GM10248 (cell line): Measurements from ENCODE around the gene FAM174C.

Experiments used
- CTCF ChIA-PET: fragments of 300-600 bp; sonication (Branson Sonifier 250); formaldehyde crosslinking; extraction: SDS; loops from one replicate; lab custom pipeline; 2021; ENCODE audit warnings: antibody characterized with exemption; lab: Yijun Ruan, JAX
- POLR2A ChIA-PET: fragments of 350-650 bp; sonication (Branson Sonifier 250); formaldehyde crosslinking; extraction: SDS; loops from one replicate; lab custom pipeline; 2020; ENCODE audit warnings: antibody characterized with exemption; lab: Yijun Ruan, JAX
- DNase-seq: peaks from one replicate; pipeline ENCODE4 v3.0.0; 2012; ENCODE audit errors: extremely low spot score
- TF ChIP-seq, protein P1 (sequence below): IDR thresholded peaks from 2 replicates; pipeline ENCODE4 v1.5.1; 2012; ENCODE audit warnings: mild to moderate bottlenecking, low read depth; ENCODE audit errors: extremely low read depth, missing control alignments, control extremely low read depth

The FAM174C gene

DNA sequence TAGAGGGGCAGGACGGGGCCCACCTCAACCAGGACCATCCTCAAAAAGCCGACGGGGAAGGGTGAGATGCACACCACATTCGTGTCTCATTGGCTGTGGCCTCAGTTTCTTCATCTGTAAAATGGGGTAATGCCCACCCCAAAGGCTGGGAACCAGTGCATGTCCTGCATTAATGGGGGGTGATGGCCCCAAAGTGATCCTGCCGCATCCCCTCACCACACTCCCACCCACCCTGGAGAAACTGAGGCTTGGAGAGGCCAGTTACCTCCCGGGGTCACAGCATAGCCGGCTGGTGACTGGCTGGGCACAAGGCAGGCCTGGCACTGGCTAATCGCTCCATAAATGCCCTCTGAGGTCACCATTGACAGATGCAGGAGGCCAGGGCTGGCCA lies 27.6 kb upstream of the FAM174C start:
- TF ChIP-seq, protein P1, sequence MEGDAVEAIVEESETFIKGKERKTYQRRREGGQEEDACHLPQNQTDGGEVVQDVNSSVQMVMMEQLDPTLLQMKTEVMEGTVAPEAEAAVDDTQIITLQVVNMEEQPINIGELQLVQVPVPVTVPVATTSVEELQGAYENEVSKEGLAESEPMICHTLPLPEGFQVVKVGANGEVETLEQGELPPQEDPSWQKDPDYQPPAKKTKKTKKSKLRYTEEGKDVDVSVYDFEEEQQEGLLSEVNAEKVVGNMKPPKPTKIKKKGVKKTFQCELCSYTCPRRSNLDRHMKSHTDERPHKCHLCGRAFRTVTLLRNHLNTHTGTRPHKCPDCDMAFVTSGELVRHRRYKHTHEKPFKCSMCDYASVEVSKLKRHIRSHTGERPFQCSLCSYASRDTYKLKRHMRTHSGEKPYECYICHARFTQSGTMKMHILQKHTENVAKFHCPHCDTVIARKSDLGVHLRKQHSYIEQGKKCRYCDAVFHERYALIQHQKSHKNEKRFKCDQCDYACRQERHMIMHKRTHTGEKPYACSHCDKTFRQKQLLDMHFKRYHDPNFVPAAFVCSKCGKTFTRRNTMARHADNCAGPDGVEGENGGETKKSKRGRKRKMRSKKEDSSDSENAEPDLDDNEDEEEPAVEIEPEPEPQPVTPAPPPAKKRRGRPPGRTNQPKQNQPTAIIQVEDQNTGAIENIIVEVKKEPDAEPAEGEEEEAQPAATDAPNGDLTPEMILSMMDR, result no peak
- DNase-seq, result no peak
- ChIA-PET CTCF (interaction anchor here (9.8 kb wide), 1 partner anchor 14 kb away, joined by 491 read pairs; the partner anchor contains the start of gene CIRBP), POLR2A (no interaction called here)

DNA sequence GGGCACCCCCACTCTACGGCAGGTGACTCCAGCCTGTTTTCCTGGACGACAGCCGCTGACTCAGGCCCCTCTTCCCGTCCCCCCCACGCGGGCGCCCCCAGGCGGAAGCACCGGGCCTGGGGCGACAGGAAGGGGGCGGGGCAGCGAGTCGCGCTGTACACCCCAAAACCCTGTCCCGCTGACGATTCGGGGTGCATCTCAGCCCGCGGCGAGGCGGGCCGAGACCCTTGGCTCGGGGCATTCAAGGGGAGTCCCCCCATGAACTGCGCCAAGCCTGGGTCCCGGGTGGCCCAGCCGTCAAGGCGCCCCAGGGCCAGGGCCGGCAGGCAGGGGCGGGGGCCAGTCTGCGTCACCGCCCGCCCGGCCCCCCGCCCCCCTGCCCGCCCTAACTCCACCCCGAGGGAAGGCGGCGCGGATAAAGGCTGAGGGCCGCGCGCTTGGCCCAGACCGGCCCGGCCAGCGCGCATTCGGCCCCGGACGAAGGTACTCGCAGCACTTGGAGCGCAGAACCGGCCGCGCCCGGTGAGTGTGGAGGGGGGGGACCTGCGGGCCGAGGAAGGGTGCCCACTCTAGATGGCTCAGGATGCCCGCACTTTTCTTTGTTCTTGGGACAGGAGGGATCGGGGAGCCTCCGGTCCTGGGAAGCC lies 27.1 kb upstream of the FAM174C start, which contains the start of gene MIDN:
TSS of gene MIDN (plus strand) at position 445 of the 647 bp plus-strand sequence. CDS start 1,714 bp downstream, outside the sequence.
- POLR2A ChIA-PET, result interaction anchor here (0.6 to 0.7 kb wide), 2 partner anchors 18 to 20 kb away, joined by 3 to 4 read pairs; no protein-coding TSS in a partner anchor
- TF ChIP-seq, protein P1, result peak; percentile 40
- CTCF ChIA-PET, result interaction anchor here (1.0 kb wide), 2 partner anchors 15 to 21 kb away, joined by 3 to 9 read pairs; partner anchors contain the start of gene CIRBP
- DNase-seq, result peak; percentile 83

- ChIA-PET CTCF (interaction anchor here (0.6 to 1.0 kb wide), 4 partner anchors 14 to 135 kb away, joined by 3 to 9 read pairs (median 3); partner anchors contain the start of genes CIRBP and NDUFS7), POLR2A (interaction anchor here (0.6 to 0.7 kb wide), 2 partner anchors 18 to 20 kb away, joined by 3 to 4 read pairs; no protein-coding TSS in a partner anchor)
- TF ChIP-seq, protein P1, result peak; percentile 80
- DNase-seq, result peak; percentile 70
Observed at GRCh38 chr19:1248786-1249297, 26.5 kb upstream of the FAM174C start.

DNA sequence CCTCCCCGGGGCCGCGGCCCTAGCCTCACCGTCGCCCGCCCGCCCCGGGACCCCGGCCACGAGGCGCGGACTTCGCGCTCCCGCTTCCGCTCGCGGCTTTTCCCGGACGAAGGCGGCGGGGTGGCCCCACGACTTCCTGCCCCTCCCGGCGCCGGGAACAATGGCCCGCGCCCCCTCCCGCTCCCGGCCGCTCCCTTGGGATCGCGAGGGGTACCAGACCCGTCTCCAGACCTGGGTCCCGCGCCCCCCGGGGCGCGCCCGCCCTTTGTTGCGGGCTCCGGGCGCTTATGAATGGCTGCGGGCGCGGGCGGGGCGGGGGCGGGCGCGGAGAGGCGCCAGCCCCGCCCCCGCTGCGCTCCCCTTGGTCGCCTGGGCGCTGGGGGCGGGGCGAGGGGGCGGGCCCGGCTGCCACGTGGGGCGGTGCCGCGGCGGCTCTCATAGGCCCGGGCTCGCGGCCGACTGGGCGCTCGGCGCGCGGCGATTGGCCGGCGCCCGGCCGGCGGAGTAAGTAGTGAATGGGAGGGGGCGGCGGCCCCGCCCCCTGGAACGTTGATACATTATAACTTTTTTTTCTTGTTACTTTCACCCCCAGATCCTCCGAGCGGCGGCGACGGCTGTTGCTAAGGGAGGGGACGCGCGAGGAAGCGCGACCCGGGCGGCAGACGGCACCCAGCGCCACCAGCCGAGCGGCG lies 25.9 kb upstream of the FAM174C start:
- TF ChIP-seq, protein P1, result no peak
- DNase-seq, result peak; percentile 94
- ChIA-PET CTCF (interaction anchor here (0.6 to 1.0 kb wide), 4 partner anchors 13 to 134 kb away, joined by 3 to 9 read pairs (median 3); partner anchors contain the start of genes CIRBP and NDUFS7), POLR2A (no interaction called here)

- TF ChIP-seq, protein P1, result no peak
- DNase-seq, result no peak
- POLR2A ChIA-PET, result no interaction called here
- CTCF ChIA-PET, result no interaction called here
Observed at GRCh38 chr19:1249990-1250436, 25.3 kb upstream of the FAM174C start.

- CTCF ChIA-PET, result interaction anchor here (3.3 kb wide), 1 partner anchor 16 kb away, joined by 28 read pairs; no protein-coding TSS in a partner anchor
- TF ChIP-seq, protein P1, result no peak
- DNase-seq, result no peak
- POLR2A ChIA-PET, result interaction anchor here (2.7 kb wide), 1 partner anchor 19 kb away, joined by 18 read pairs; the partner anchor contains the start of gene CIRBP
Observed at GRCh38 chr19:1250437-1251260, 24.7 kb upstream of the FAM174C start.
